ENCODE results near the gene SPINK8.

The SPINK8 gene

GRCh38 chr3:48301020-48301799 is 32.3 kb downstream of the SPINK8 start, which contains the start of gene NME6:
Gene NME6, minus strand, starts transcription at chr3:48301367.
- peaks cover 44% of the 10 kb centered on the region for H3K4me1 Mint-ChIP-seq (ENCODE audit: low read depth)
- H3K36me3 Mint-ChIP-seq (ENCODE audit: low read depth): peaks cover 44% of the 10 kb centered on the region
- H3K27me3 Mint-ChIP-seq: no peaks in the 10 kb centered on the region
- peak within 1 kb of the TSS; percentile 90 for H3K4me3 Mint-ChIP-seq
- H3K27ac Mint-ChIP-seq: peak within 1 kb of the TSS; percentile 88
- H3K9me3 Mint-ChIP-seq: no peaks in the 10 kb centered on the region

- H3K4me3 Mint-ChIP-seq: peak overlapping the region; percentile 90
- no peaks in the 10 kb centered on the region for H3K27me3 Mint-ChIP-seq
- H3K9me3 Mint-ChIP-seq: no peaks in the 10 kb centered on the region
- H3K4me1 Mint-ChIP-seq (ENCODE audit: low read depth): peaks cover 44% of the 10 kb centered on the region
- peak overlapping the region; percentile 88 for H3K27ac Mint-ChIP-seq
- H3K36me3 Mint-ChIP-seq (ENCODE audit: low read depth): peaks cover 53% of the 10 kb centered on the region
These were observed 33.4 kb downstream of the SPINK8 start for GRCh38 chr3:48299746-48300712.

- H3K9me3 Mint-ChIP-seq: no peaks in the 10 kb centered on the region
- H3K4me3 Mint-ChIP-seq: no peak overlapping the region
- H3K27ac Mint-ChIP-seq: peak overlapping the region; percentile 27
- H3K4me1 Mint-ChIP-seq (ENCODE audit: low read depth): peaks cover 38% of the 10 kb centered on the region
- no peaks in the 10 kb centered on the region for H3K27me3 Mint-ChIP-seq
- H3K36me3 Mint-ChIP-seq (ENCODE audit: low read depth): peaks cover 68% of the 10 kb centered on the region
These were observed 36.2 kb downstream of the SPINK8 start for GRCh38 chr3:48297111-48297810.

- Mint-ChIP-seq H3K27ac (no peak overlapping the region), H3K4me3 (no peak overlapping the region), H3K27me3 (no peaks in the 10 kb centered on the region), H3K36me3 (ENCODE audit: low read depth) (peaks cover 71% of the 10 kb centered on the region), H3K9me3 (no peaks in the 10 kb centered on the region), H3K4me1 (ENCODE audit: low read depth) (peaks cover 32% of the 10 kb centered on the region)
These were observed 36.8 kb downstream of the SPINK8 start for GRCh38 chr3:48296699-48297098.

GRCh38 chr3:48294611-48295263 is 38.7 kb downstream of the SPINK8 start:
- H3K27ac Mint-ChIP-seq: no peak overlapping the region

GRCh38 chr3:48289659-48290058 is 43.8 kb downstream of the SPINK8 start:
- Mint-ChIP-seq H3K27me3 (no peaks in the 10 kb centered on the region), H3K36me3 (ENCODE audit: low read depth) (peaks cover 54% of the 10 kb centered on the region), H3K4me3 (no peak overlapping the region), H3K4me1 (ENCODE audit: low read depth) (no peaks in the 10 kb centered on the region), H3K27ac (no peak overlapping the region), H3K9me3 (peaks cover 8% of the 10 kb centered on the region)

More at GRCh38 chr3:48294611-48295263, 38.7 kb downstream of the SPINK8 start:
- H3K9me3 Mint-ChIP-seq: peaks cover 2% of the 10 kb centered on the region
- peaks cover 77% of the 10 kb centered on the region for H3K36me3 Mint-ChIP-seq (ENCODE audit: low read depth)
- peaks cover 23% of the 10 kb centered on the region for H3K4me1 Mint-ChIP-seq (ENCODE audit: low read depth)
- no peaks in the 10 kb centered on the region for H3K27me3 Mint-ChIP-seq
- no peak overlapping the region for H3K4me3 Mint-ChIP-seq

GRCh38 chr3:48287034-48287433 is 46.4 kb downstream of the SPINK8 start:
- no peak overlapping the region for H3K27ac Mint-ChIP-seq
- H3K36me3 Mint-ChIP-seq (ENCODE audit: low read depth): peaks cover 29% of the 10 kb centered on the region
- no peaks in the 10 kb centered on the region for H3K4me1 Mint-ChIP-seq (ENCODE audit: low read depth)
- peaks cover 8% of the 10 kb centered on the region for H3K9me3 Mint-ChIP-seq
- H3K4me3 Mint-ChIP-seq: no peak overlapping the region
- no peaks in the 10 kb centered on the region for H3K27me3 Mint-ChIP-seq

GRCh38 chr3:48286308-48286707 is 47.2 kb downstream of the SPINK8 start:
- Mint-ChIP-seq H3K36me3 (ENCODE audit: low read depth) (peaks cover 28% of the 10 kb centered on the region), H3K4me3 (no peak overlapping the region), H3K9me3 (peaks cover 8% of the 10 kb centered on the region), H3K4me1 (ENCODE audit: low read depth) (no peaks in the 10 kb centered on the region), H3K27me3 (no peaks in the 10 kb centered on the region), H3K27ac (no peak overlapping the region)

GRCh38 chr3:48285675-48286074 is 47.8 kb downstream of the SPINK8 start:
- no peak overlapping the region for H3K4me3 Mint-ChIP-seq

GRCh38 chr3:48285132-48285531 is 48.3 kb downstream of the SPINK8 start:
- H3K4me3 Mint-ChIP-seq: no peak overlapping the region
- no peaks in the 10 kb centered on the region for H3K27me3 Mint-ChIP-seq
- no peak overlapping the region for H3K27ac Mint-ChIP-seq
- H3K9me3 Mint-ChIP-seq: peaks cover 8% of the 10 kb centered on the region
- H3K4me1 Mint-ChIP-seq (ENCODE audit: low read depth): no peaks in the 10 kb centered on the region
- H3K36me3 Mint-ChIP-seq (ENCODE audit: low read depth): peaks cover 19% of the 10 kb centered on the region

More at GRCh38 chr3:48285675-48286074, 47.8 kb downstream of the SPINK8 start:
- Mint-ChIP-seq H3K27ac (no peak overlapping the region), H3K36me3 (ENCODE audit: low read depth) (peaks cover 24% of the 10 kb centered on the region), H3K4me1 (ENCODE audit: low read depth) (no peaks in the 10 kb centered on the region), H3K27me3 (no peaks in the 10 kb centered on the region), H3K9me3 (peaks cover 8% of the 10 kb centered on the region)

- no peaks in the 10 kb centered on the region for H3K36me3 Mint-ChIP-seq (ENCODE audit: low read depth)
- no peaks in the 10 kb centered on the region for H3K4me1 Mint-ChIP-seq (ENCODE audit: low read depth)
- no peak overlapping the region for H3K27ac Mint-ChIP-seq
- H3K4me3 Mint-ChIP-seq: no peak overlapping the region
- H3K9me3 Mint-ChIP-seq: no peaks in the 10 kb centered on the region
- no peaks in the 10 kb centered on the region for H3K27me3 Mint-ChIP-seq
These were observed 52.6 kb downstream of the SPINK8 start for GRCh38 chr3:48280881-48281280.

GRCh38 chr3:48278884-48279559 is 54.4 kb downstream of the SPINK8 start:
- no peaks in the 10 kb centered on the region for H3K36me3 Mint-ChIP-seq (ENCODE audit: low read depth)
- H3K9me3 Mint-ChIP-seq: no peaks in the 10 kb centered on the region

GRCh38 chr3:48276911-48277641 is 56.4 kb downstream of the SPINK8 start:
- H3K36me3 Mint-ChIP-seq (ENCODE audit: low read depth): no peaks in the 10 kb centered on the region
- H3K4me1 Mint-ChIP-seq (ENCODE audit: low read depth): no peaks in the 10 kb centered on the region
- no peak overlapping the region for H3K4me3 Mint-ChIP-seq
- H3K9me3 Mint-ChIP-seq: no peaks in the 10 kb centered on the region
- H3K27ac Mint-ChIP-seq: no peak overlapping the region
- H3K27me3 Mint-ChIP-seq: no peaks in the 10 kb centered on the region

More at GRCh38 chr3:48278884-48279559, 54.4 kb downstream of the SPINK8 start:
- no peak overlapping the region for H3K27ac Mint-ChIP-seq
- no peaks in the 10 kb centered on the region for H3K27me3 Mint-ChIP-seq
- no peaks in the 10 kb centered on the region for H3K4me1 Mint-ChIP-seq (ENCODE audit: low read depth)
- no peak overlapping the region for H3K4me3 Mint-ChIP-seq
